HCT116 (cell line): ENCODE results near the gene ARGLU1. TPM values are rescaled to one million over a fixed set of nuclear protein-coding genes. Genes with fewer than 3 reads are reported as not detected.

ENCODE experiments used
- ATAC-seq: fragments of 200-7000 bp; cut with Tn5 transposase; 2 replicates; pipeline ENCODE4 v1.9.1; 2020; ENCODE audit warnings: mild to moderate bottlenecking, moderate library complexity
- BruUV-seq: library from RNA; stranded (reverse); fragments of 400-500 nt; replicated peaks from 2 replicates; lab custom pipeline; 2021; lab: Mats Ljungman, UMichigan
- CTCF ChIA-PET: fragments of 300-600 bp; sonication (Branson Sonifier 250); formaldehyde crosslinking; loops from one replicate; lab custom pipeline; 2021; ENCODE audit warnings: antibody characterized with exemption; lab: Charles Lee
- POLR2A ChIA-PET: fragments of 300-600, 350-600 bp; sonication (Branson Sonifier 250); formaldehyde crosslinking; loops from one replicate; lab custom pipeline; 2021; ENCODE audit warnings: antibody characterized with exemption; lab: Charles Lee
- RAD21 ChIA-PET, 2 experiments: fragments of 300-600 bp; sonication (Branson Sonifier 250); formaldehyde crosslinking; loops; one replicate each; lab custom pipeline; 2023; ENCODE audit warnings: low total read pairs in 2 of 2; ENCODE audit not compliant: uncharacterized antibody in 2 of 2, unreplicated experiment in 2 of 2, low non-redundant PET in 1 of 2; lab: Charles Lee
- DNase-seq: peaks from one replicate; pipeline ENCODE4 v3.0.0-alpha.2; 2010; ENCODE audit warnings: low read depth, low spot score
- H2AFZ ChIP-seq: fragments of 200-600 bp; shearing (Covaris generic), sonication (generic); 2 replicates; pipeline ENCODE4 v1.6.1; 2017; ENCODE audit warnings: low read depth, mixed run types, mixed read lengths, antibody characterized with exemption, low read length; ENCODE audit not compliant: poor library complexity, severe bottlenecking
- H3K27ac ChIP-seq: 2 replicates; pipeline ENCODE4 v1.5.1; 2012; ENCODE audit warnings: low read depth, low read length
- H3K27me3 ChIP-seq: fragments of 200-600 bp; sonication (generic); 2 replicates; pipeline ENCODE4 v1.6.1; 2016; ENCODE audit warnings: mixed run types, low read length, mixed read lengths; ENCODE audit not compliant: insufficient read depth
- H3K36me3 ChIP-seq, 2 experiments: fragments of 200-500 bp in 1 of 2; fragments of 200-600 bp in 1 of 2; sonication (Bioruptor generic) in 1 of 2; sonication (generic) in 1 of 2; 2 replicates each; pipeline versions ENCODE4 v1.5.1 to v1.6.1; 2014 to 2016; ENCODE audit warnings: low read length in 2 of 2, inconsistent platforms in 1 of 2, mixed read lengths in 1 of 2, mixed run types in 1 of 2; ENCODE audit not compliant: insufficient read depth in 2 of 2, control insufficient read depth in 1 of 2
- H3K4me1 ChIP-seq, 2 experiments: fragments of 200-600 bp in 1 of 2; sonication (generic) in 1 of 2; 2 replicates each; pipeline versions ENCODE4 v1.5.1 to v1.6.1; 2012 to 2017; ENCODE audit warnings: low read length in 2 of 2, inconsistent platforms in 1 of 2, mild to moderate bottlenecking in 1 of 2, mixed read lengths in 1 of 2, mixed run types in 1 of 2, moderate library complexity in 1 of 2; ENCODE audit not compliant: insufficient read depth in 2 of 2, control insufficient read depth in 1 of 2
- H3K4me2 ChIP-seq: fragments of 200-600 bp; sonication (generic); 2 replicates; pipeline ENCODE4 v1.6.1; 2017; ENCODE audit warnings: mixed run types, low read length, mixed read lengths
- H3K4me3 ChIP-seq, 2 experiments: fragments of 200-600 bp in 1 of 2; sonication (generic) in 1 of 2; replicated peaks in 1 of 2; 2 replicates each; pipeline ENCODE4 v1.5.1; 2011 to 2016; ENCODE audit warnings: low read length in 2 of 2, control low read depth in 1 of 2, low read depth in 1 of 2, mild to moderate bottlenecking in 1 of 2, mixed read lengths in 1 of 2, mixed run types in 1 of 2
- H3K79me2 ChIP-seq: fragments of 200-600 bp; sonication (generic); 2 replicates; pipeline ENCODE4 v1.6.1; 2017; ENCODE audit warnings: mild to moderate bottlenecking, mixed run types, low read length, moderate library complexity, mixed read lengths; ENCODE audit not compliant: insufficient read depth
- H3K9ac ChIP-seq: fragments of 200-600 bp; sonication (generic); 2 replicates; pipeline ENCODE4 v1.6.1; 2016; ENCODE audit warnings: low read length, mixed read lengths
- H3K9me2 ChIP-seq: fragments of 200-600 bp; sonication (generic), shearing (Covaris generic); 2 replicates; pipeline ENCODE4 v1.6.1; 2017; ENCODE audit warnings: mixed run types, mild to moderate bottlenecking, moderate library complexity; ENCODE audit not compliant: insufficient read depth
- H3K9me3 ChIP-seq, 2 experiments: fragments of 200-500 bp in 1 of 2; fragments of 200-600 bp in 1 of 2; sonication (Bioruptor generic) in 1 of 2; sonication (generic) in 1 of 2; 2 replicates each; pipeline ENCODE4 v1.6.1; 2014 to 2017; ENCODE audit warnings: low read length in 2 of 2, mixed read lengths in 2 of 2, inconsistent platforms in 1 of 2, low read depth in 1 of 2, mild to moderate bottlenecking in 1 of 2, mixed run types in 1 of 2, moderate library complexity in 1 of 2; ENCODE audit not compliant: control insufficient read depth in 1 of 2, insufficient read depth in 1 of 2
- H4K20me1 ChIP-seq: fragments of 200-600 bp; sonication (generic), shearing (Covaris generic); 2 replicates; pipeline ENCODE4 v1.6.1; 2017; ENCODE audit warnings: mixed run types, mild to moderate bottlenecking, moderate library complexity; ENCODE audit not compliant: insufficient read depth
- CBX3 ChIP-seq: IDR thresholded peaks from 2 replicates; pipeline ENCODE4 v1.6.1; 2012; ENCODE audit warnings: low read depth
- EGR1 ChIP-seq: IDR thresholded peaks from 2 replicates; pipeline ENCODE4 v1.6.1; 2012; ENCODE audit warnings: low read depth
- ELF1 ChIP-seq: IDR thresholded peaks from 2 replicates; pipeline ENCODE4 v1.6.1; 2012; ENCODE audit warnings: low read depth, borderline replicate concordance
- EZH2 ChIP-seq: fragments of 200-600 bp; sonication (generic); IDR thresholded peaks from 2 replicates; pipeline ENCODE4 v1.6.1; 2017; ENCODE audit warnings: antibody characterized with exemption, mixed run types
- FOSL1 ChIP-seq: IDR thresholded peaks from 2 replicates; pipeline ENCODE4 v1.6.1; 2012; ENCODE audit warnings: low read depth
- JUND ChIP-seq: IDR thresholded peaks from 2 replicates; pipeline ENCODE4 v1.6.1; 2012
- POLR2A ChIP-seq: IDR thresholded peaks from 2 replicates; pipeline ENCODE4 v1.7.0; 2011; ENCODE audit warnings: borderline replicate concordance; ENCODE audit not compliant: insufficient read depth, insufficient read length; ENCODE audit errors: extremely low read depth
- RAD21 ChIP-seq: IDR thresholded peaks from 2 replicates; pipeline ENCODE4 v1.6.1; 2012; ENCODE audit warnings: low read depth, mild to moderate bottlenecking
- SIN3A ChIP-seq: IDR thresholded peaks from 2 replicates; pipeline ENCODE4 v1.6.1; 2012; ENCODE audit warnings: low read depth
- SP1 ChIP-seq: IDR thresholded peaks from 2 replicates; pipeline ENCODE4 v1.6.1; 2012; ENCODE audit warnings: low read depth
- SRF ChIP-seq: IDR thresholded peaks from 2 replicates; pipeline ENCODE4 v1.6.1; 2012; ENCODE audit warnings: low read depth
- TCF7L2 ChIP-seq: IDR thresholded peaks from 2 replicates; pipeline ENCODE4 v1.7.0; 2011; ENCODE audit warnings: borderline replicate concordance, inconsistent platforms; ENCODE audit not compliant: insufficient read depth, insufficient read length; ENCODE audit errors: extremely low read depth
- ZFX ChIP-seq: fragments of 450-650 bp; IDR thresholded peaks from 2 replicates; pipeline ENCODE4 v1.6.1; 2017
- ZNF274 ChIP-seq: fragments of 200-500 bp; sonication (Bioruptor generic); IDR thresholded peaks from 2 replicates; pipeline ENCODE4 v1.6.1; 2014; ENCODE audit warnings: mild to moderate bottlenecking, low read depth, low read length, inconsistent platforms
- intact Hi-C: fragments of 100-400 bp; cut with micrococcal nuclease; formaldehyde crosslinking; loops from 2 replicates; pipeline ENCODE4 v1.10.0; 2022
- total RNA-seq: library from RNA; stranded (reverse); gene quantifications from one replicate; pipeline ENCODE4 v1.2.1, GENCODE V29; 2021; ENCODE audit not compliant: unreplicated experiment
- TF ChIP-seq, protein P1 (sequence below): IDR thresholded peaks from 2 replicates; pipeline ENCODE4 v1.6.1; 2011; ENCODE audit warnings: mild to moderate bottlenecking, low read length, moderate library complexity; ENCODE audit not compliant: insufficient replicate concordance; ENCODE audit errors: extremely low read depth
- TF ChIP-seq, protein P2 (sequence below): IDR thresholded peaks from 2 replicates; pipeline ENCODE4 v1.6.1; 2012
- TF ChIP-seq, protein P3 (sequence below): IDR thresholded peaks from 2 replicates; pipeline ENCODE4 v1.6.1; 2012; ENCODE audit warnings: low read depth
- TF ChIP-seq, protein P4 (sequence below), 3 experiments: fragments of 200-600 bp in 1 of 3; sonication (generic) in 1 of 3; IDR thresholded peaks in 2 of 3; conservative IDR thresholded peaks in 1 of 3; 2 replicates each; pipeline ENCODE4 v1.5.1; 2012 to 2017; ENCODE audit warnings: low read depth in 2 of 3, low read length in 2 of 3, antibody characterized with exemption in 1 of 3, borderline replicate concordance in 1 of 3, control low read depth in 1 of 3, mild to moderate bottlenecking in 1 of 3, mixed read lengths in 1 of 3, mixed run types in 1 of 3, moderate library complexity in 1 of 3; ENCODE audit not compliant: insufficient read depth in 1 of 3
- TF ChIP-seq, protein P5 (sequence below): IDR thresholded peaks from 2 replicates; pipeline ENCODE4 v1.6.1; 2012

The ARGLU1 gene
- total RNA-seq, 1 experiment from 2014 or later = 57.8 TPM

DNA sequence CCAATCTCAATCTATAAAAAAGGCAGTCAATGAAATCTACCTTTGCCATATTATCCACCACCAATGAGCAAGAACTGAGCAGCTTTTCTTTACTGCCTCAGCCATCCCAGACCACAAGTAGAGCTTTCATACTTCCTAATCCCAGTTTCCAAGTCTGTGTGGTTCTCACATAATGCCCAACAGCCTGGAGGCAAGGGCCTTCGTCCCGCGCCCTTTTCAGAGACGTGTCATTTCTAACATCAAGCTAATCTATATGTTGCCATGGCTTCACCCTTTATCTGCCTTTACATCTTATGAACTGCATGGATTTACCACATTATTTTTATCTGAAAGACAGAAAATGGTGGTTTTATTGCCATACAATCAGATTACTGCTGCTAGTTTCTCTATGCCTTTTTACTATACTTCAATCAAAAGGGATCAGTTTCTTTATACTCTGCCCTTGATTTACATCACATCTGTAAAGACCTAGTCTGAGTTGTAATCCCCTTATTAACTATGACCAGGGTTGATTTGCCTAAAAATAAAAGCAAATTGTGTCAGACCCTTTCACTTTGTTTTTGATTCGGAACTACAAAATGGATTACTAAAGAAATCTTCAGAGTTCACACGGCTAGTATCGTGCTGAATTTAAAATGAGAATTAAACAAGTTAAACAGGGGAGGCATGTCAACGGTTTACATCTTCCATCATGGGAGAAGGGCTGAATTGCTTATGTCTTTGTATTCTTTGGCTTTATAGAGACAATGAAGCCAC is 38.3 kb downstream of the ARGLU1 start:
- intact Hi-C loops = loop anchor here (5.0 to 10.0 kb wide), 6 partner anchors 432 to 1325 kb away; no protein-coding TSS in a partner anchor
- Histone ChIP-seq H3K9ac (no peak overlapping the region), H3K27ac (no peak overlapping the region), H3K79me2 (peaks cover 99% of the 10 kb centered on the region), H3K9me2 (no peaks in the 10 kb centered on the region), H3K27me3 (no peaks in the 10 kb centered on the region), H3K36me3 (peaks cover 0 to 3% of the 10 kb centered on the region in 2 experiments; a peak in 2 of 4 replicates), H3K9me3 (no peaks in the 10 kb centered on the region)
- ATAC-seq = no peak
- POLR2A ChIA-PET = no interaction called here
- TF ChIP-seq SRF (no peak), POLR2A (no peak), SP1 (no peak), EGR1 (no peak), JUND (no peak), CBX3 (no peak), ELF1 (no peak), ZNF274 (no peak), ZFX (no peak), EZH2 (no peak), SIN3A (no peak), TCF7L2 (no peak), FOSL1 (no peak), RAD21 (no peak)
- TF ChIP-seq, protein P1, sequence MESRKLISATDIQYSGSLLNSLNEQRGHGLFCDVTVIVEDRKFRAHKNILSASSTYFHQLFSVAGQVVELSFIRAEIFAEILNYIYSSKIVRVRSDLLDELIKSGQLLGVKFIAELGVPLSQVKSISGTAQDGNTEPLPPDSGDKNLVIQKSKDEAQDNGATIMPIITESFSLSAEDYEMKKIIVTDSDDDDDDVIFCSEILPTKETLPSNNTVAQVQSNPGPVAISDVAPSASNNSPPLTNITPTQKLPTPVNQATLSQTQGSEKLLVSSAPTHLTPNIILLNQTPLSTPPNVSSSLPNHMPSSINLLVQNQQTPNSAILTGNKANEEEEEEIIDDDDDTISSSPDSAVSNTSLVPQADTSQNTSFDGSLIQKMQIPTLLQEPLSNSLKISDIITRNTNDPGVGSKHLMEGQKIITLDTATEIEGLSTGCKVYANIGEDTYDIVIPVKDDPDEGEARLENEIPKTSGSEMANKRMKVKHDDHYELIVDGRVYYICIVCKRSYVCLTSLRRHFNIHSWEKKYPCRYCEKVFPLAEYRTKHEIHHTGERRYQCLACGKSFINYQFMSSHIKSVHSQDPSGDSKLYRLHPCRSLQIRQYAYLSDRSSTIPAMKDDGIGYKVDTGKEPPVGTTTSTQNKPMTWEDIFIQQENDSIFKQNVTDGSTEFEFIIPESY = no peak
- TF ChIP-seq, protein P2, sequence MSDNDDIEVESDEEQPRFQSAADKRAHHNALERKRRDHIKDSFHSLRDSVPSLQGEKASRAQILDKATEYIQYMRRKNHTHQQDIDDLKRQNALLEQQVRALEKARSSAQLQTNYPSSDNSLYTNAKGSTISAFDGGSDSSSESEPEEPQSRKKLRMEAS = no peak
- TF ChIP-seq, protein P3, sequence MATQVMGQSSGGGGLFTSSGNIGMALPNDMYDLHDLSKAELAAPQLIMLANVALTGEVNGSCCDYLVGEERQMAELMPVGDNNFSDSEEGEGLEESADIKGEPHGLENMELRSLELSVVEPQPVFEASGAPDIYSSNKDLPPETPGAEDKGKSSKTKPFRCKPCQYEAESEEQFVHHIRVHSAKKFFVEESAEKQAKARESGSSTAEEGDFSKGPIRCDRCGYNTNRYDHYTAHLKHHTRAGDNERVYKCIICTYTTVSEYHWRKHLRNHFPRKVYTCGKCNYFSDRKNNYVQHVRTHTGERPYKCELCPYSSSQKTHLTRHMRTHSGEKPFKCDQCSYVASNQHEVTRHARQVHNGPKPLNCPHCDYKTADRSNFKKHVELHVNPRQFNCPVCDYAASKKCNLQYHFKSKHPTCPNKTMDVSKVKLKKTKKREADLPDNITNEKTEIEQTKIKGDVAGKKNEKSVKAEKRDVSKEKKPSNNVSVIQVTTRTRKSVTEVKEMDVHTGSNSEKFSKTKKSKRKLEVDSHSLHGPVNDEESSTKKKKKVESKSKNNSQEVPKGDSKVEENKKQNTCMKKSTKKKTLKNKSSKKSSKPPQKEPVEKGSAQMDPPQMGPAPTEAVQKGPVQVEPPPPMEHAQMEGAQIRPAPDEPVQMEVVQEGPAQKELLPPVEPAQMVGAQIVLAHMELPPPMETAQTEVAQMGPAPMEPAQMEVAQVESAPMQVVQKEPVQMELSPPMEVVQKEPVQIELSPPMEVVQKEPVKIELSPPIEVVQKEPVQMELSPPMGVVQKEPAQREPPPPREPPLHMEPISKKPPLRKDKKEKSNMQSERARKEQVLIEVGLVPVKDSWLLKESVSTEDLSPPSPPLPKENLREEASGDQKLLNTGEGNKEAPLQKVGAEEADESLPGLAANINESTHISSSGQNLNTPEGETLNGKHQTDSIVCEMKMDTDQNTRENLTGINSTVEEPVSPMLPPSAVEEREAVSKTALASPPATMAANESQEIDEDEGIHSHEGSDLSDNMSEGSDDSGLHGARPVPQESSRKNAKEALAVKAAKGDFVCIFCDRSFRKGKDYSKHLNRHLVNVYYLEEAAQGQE = no peak
- TF ChIP-seq, protein P4, sequence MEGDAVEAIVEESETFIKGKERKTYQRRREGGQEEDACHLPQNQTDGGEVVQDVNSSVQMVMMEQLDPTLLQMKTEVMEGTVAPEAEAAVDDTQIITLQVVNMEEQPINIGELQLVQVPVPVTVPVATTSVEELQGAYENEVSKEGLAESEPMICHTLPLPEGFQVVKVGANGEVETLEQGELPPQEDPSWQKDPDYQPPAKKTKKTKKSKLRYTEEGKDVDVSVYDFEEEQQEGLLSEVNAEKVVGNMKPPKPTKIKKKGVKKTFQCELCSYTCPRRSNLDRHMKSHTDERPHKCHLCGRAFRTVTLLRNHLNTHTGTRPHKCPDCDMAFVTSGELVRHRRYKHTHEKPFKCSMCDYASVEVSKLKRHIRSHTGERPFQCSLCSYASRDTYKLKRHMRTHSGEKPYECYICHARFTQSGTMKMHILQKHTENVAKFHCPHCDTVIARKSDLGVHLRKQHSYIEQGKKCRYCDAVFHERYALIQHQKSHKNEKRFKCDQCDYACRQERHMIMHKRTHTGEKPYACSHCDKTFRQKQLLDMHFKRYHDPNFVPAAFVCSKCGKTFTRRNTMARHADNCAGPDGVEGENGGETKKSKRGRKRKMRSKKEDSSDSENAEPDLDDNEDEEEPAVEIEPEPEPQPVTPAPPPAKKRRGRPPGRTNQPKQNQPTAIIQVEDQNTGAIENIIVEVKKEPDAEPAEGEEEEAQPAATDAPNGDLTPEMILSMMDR (IDR thresholded peaks at IDR 0.05 in 2 of 3, conservative IDR thresholded peaks at IDR 0.05 in 1 of 3; ENCODE audit: borderline replicate concordance in 1 of 3, insufficient read depth in 1 of 3, low read depth in 2 of 3, low read length in 2 of 3) = no peak
- TF ChIP-seq, protein P5, sequence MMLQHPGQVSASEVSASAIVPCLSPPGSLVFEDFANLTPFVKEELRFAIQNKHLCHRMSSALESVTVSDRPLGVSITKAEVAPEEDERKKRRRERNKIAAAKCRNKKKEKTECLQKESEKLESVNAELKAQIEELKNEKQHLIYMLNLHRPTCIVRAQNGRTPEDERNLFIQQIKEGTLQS = no peak
- TF ChIP-seq, all 23 proteins: peak for 0
- Histone ChIP-seq H3K4me1 (peaks cover 10 to 21% of the 10 kb centered on the region in 2 experiments), H3K4me3 (no peak overlapping the region), H2AFZ (no peak overlapping the region), H4K20me1 (peaks cover 13% of the 10 kb centered on the region; the same call in 1 of the 2 replicates), H3K4me2 (no peak overlapping the region)
- BruUV-seq = no TSS peak
- RAD21 ChIA-PET = interaction anchor here in 1 of 2 experiments (1.0 kb wide), 1 partner anchor 180 kb away, joined by 3 read pairs; no protein-coding TSS in a partner anchor
- no peak for DNase-seq
- CTCF ChIA-PET = no interaction called here
